Adrenal gland (tissue), 12 donors: Measurements from ENCODE around the gene ADAMTS6. TPM values are rescaled to one million over a fixed set of nuclear protein-coding genes. Genes with fewer than 3 reads are reported as not detected.

Source experiments
- DNase-seq, 7 donors: peaks; one replicate each; pipeline ENCODE4 v3.0.0-alpha.2; 2019 to 2020
- H3K27ac ChIP-seq, 5 donors: fragments of 200-600 bp; sonication (generic) in 4 of 5; 1 replicate in 3 of 5; 2 replicates in 2 of 5; pipeline versions ENCODE4 v1.5.1 to v1.8.0; 2016 to 2020; ENCODE audit warnings: mild to moderate bottlenecking in 1 of 5
- H3K27me3 ChIP-seq: fragments of 200-600 bp; 2 replicates; pipeline ENCODE4 v1.8.0; 2021
- H3K36me3 ChIP-seq, 2 donors: fragments of 200-600 bp; replicated peaks in 1 of 2; 1 replicate in 1 of 2; 2 replicates in 1 of 2; pipeline versions ENCODE4 v1.5.1 to v1.8.0; 2018 to 2022
- H3K4me1 ChIP-seq, 2 donors: fragments of 200-600 bp; replicated peaks in 1 of 2; 1 replicate in 1 of 2; 2 replicates in 1 of 2; pipeline versions ENCODE4 v1.5.1 to v1.8.0; 2018 to 2021
- H3K4me3 ChIP-seq, 4 donors: fragments of 200-600 bp; sonication (generic) in 3 of 4; one replicate each; pipeline ENCODE4 v1.5.1; 2016 to 2018
- H3K9me3 ChIP-seq, 3 donors: fragments of 200-600 bp; sonication (generic) in 1 of 3; replicated peaks in 1 of 3; 1 replicate in 2 of 3; 2 replicates in 1 of 3; pipeline versions ENCODE4 v1.5.1 to v1.8.0; 2016 to 2021
- POLR2A ChIP-seq, 2 donors: fragments of 450-650 bp; IDR thresholded peaks; one replicate each; pipeline ENCODE4 v1.6.1; 2017; ENCODE audit warnings: antibody characterized with exemption in 2 of 2, mild to moderate bottlenecking in 2 of 2, moderate library complexity in 1 of 2
- WGBS, 4 donors: extraction: QIAGEN DNeasy Blood & Tissue Kit in 2 of 4; methylation state at CpG; one replicate each; pipeline versions ENCODE4 v1.1.5 to v1.1.7; 2013 to 2017; 5-methylcytosine and 5-hydroxymethylcytosine counted together
- intact Hi-C, 2 donors: fragments of 100-400 bp; cut with DNase I; formaldehyde crosslinking; loops; one replicate each; pipeline versions ENCODE4 v1.14.1 to v1.15.0; 2022 to 2023
- polyA plus RNA-seq, 3 donors: library from polyadenylated mRNA; stranded (reverse); fragments of 200-250 nt in 2 of 3; fragments of 350-450 nt in 1 of 3; fragmentation: Illumina TruSeq in 1 of 3; extraction: RNeasy Lipid Tissue Mini Kit (QIAGEN cat#74804) in 1 of 3; gene quantifications; one replicate each; pipeline ENCODE4 v1.2.3, GENCODE V29; 2013 to 2014
- total RNA-seq, 9 donors: library from RNA; depleted of rRNA in 4 of 9; stranded (reverse); fragments of >200 nt in 4 of 9; fragments of 120-200 nt in 1 of 9; fragmentation: NEBNext Ultra II Directional in 1 of 9; extraction: Animal tissue kit (Norgen Biotek cat#: 25700) in 1 of 9; gene quantifications; one replicate each; pipeline versions ENCODE4 v1.1.0 to v1.2.4, GENCODE V29; 2013 to 2023
- TF ChIP-seq, protein P1 (sequence below), 6 experiments: fragments of 450-650 bp in 4 of 6; fragments of 200-600 bp in 2 of 6; sonication (generic) in 1 of 6; IDR thresholded peaks; 1 replicate in 5 of 6; 2 replicates in 1 of 6; pipeline versions ENCODE4 v1.5.1 to v1.8.0; 2016 to 2021; ENCODE audit warnings: antibody characterized with exemption in 6 of 6, mild to moderate bottlenecking in 2 of 6, moderate library complexity in 1 of 6
- donor health status: healthy with polysubstance abuse.
- donor health status: Bipolar disorder and iron deficiency.
- donor health status: DM: yes; HTN: yes; CAD: no.
- donor health status: DM: no; HTN: no; CAD: no.
- donor health status: DM: no; HTN: no; CAD: no.
- donor health status: DM: yes; HTN: yes; CAD: no.

The ADAMTS6 gene
- total and polyA plus RNA-seq, 12 donors, result 0.24 to 11.9 (median 0.89) TPM

DNA sequence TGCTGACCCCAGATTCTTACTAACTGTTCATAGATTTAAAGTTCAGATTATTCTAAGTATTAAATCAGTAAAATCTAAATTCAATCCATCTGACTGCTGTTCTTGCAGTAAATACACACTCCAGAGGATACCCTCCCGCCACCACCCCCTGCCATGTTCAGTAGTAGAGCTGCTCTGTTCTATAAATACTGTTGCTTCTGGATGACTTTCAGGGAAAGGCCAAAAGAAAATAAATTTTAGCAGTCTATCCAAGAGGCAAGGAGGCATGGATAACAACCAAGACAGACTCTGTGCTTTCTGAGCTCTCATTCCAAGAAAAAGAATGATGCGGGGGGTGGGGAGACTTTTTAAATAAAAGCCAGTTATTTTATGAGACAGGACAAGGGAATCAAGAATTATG lies 115.1 kb downstream of the ADAMTS6 start:
- H3K27me3 ChIP-seq, result no peaks in the 10 kb centered on the region
- no peak overlapping the region for H3K27ac ChIP-seq
- no peaks in the 10 kb centered on the region for H3K36me3 ChIP-seq
- DNase-seq, result no peak
- intact Hi-C loops, result no loop called here
- H3K9me3 ChIP-seq, result no peaks in the 10 kb centered on the region
- H3K4me3 ChIP-seq, result no peak overlapping the region
- no peaks in the 10 kb centered on the region for H3K4me1 ChIP-seq
- 64 to 78% (median 70%) methylated on average over 2 of the region's 2 CpGs for WGBS, 4 donors
- no peak for TF ChIP-seq POLR2A (IDR thresholded peaks at IDR 0.05)
- TF ChIP-seq, protein P1, sequence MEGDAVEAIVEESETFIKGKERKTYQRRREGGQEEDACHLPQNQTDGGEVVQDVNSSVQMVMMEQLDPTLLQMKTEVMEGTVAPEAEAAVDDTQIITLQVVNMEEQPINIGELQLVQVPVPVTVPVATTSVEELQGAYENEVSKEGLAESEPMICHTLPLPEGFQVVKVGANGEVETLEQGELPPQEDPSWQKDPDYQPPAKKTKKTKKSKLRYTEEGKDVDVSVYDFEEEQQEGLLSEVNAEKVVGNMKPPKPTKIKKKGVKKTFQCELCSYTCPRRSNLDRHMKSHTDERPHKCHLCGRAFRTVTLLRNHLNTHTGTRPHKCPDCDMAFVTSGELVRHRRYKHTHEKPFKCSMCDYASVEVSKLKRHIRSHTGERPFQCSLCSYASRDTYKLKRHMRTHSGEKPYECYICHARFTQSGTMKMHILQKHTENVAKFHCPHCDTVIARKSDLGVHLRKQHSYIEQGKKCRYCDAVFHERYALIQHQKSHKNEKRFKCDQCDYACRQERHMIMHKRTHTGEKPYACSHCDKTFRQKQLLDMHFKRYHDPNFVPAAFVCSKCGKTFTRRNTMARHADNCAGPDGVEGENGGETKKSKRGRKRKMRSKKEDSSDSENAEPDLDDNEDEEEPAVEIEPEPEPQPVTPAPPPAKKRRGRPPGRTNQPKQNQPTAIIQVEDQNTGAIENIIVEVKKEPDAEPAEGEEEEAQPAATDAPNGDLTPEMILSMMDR (IDR thresholded peaks at IDR 0.05), result no peak

DNA sequence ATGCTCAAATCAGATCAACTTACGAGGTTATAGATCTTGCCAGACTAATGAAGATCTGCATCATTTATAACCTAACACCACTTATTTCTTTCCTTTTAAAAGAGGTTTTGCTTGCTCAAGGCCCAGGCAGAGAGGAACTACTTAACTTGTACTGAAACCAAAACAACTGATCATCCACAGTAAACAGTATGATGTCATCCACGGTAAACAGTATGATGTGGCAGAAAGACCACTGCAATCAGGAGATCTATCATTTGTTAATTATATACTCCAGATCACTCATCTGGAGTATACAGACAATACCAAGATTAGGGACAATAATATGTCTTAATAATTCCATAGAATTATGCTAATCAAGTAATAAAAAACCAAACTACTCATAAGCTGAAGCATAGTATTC lies 116.8 kb downstream of the ADAMTS6 start:
- 79 to 89% (median 84%) methylated on average over 2 of the region's 2 CpGs for WGBS, 4 donors

DNA sequence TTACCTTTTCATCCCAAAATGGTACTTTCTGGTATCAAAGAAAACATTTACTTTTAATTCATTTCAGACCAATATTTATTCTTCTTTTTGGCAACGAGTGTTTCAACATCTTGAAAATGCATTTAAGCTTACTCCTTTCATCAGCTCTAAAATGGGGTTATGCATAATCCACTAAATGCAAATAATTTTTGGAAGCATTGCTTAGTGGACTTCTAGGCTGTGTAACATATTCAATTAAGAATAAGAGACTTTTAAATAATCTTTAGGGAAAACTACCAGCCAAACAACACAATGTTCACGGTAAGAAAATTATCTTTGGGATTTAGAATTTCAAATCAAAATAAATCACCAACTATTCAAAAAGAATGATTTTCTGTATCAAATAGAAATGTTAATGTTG lies 118.2 kb downstream of the ADAMTS6 start:
- intact Hi-C loops, result no loop called here
- no peak overlapping the region for H3K27ac ChIP-seq
- 64 to 67% (median 64%) methylated on average over 2 of the region's 2 CpGs for WGBS, 4 donors

More for the DNA sequence above, 116.8 kb downstream of the ADAMTS6 start:
- TF ChIP-seq POLR2A (IDR thresholded peaks at IDR 0.05), result no peak
- TF ChIP-seq, protein P1 (IDR thresholded peaks at IDR 0.05), result no peak
- intact Hi-C loops, result no loop called here
- H3K4me3 ChIP-seq, result no peak overlapping the region
- H3K9me3 ChIP-seq, result no peaks in the 10 kb centered on the region
- no peaks in the 10 kb centered on the region for H3K36me3 ChIP-seq
- no peak overlapping the region for H3K27ac ChIP-seq
- H3K4me1 ChIP-seq, result no peaks in the 10 kb centered on the region
- H3K27me3 ChIP-seq, result no peaks in the 10 kb centered on the region
- DNase-seq, result no peak

DNA sequence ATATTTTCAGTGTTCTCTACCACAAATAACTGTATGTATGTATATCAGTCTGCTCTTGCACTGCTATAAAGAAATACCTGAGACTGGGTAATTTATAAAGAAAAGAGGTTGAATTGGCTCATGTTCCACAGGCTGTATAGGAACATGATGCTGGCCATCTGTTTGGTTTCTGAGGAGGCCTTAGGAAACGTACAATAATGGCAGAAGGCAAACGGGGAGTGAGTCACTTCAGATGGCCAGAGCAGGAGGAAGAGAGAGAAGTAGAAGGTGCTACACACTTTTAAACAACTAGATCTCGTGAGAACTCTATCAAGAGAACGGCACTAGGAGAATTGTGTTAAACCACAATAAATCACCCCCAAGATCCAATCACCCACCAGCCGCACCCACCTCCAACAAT lies 121.7 kb downstream of the ADAMTS6 start:
- no peaks in the 10 kb centered on the region for H3K4me1 ChIP-seq
- no peaks in the 10 kb centered on the region for H3K27me3 ChIP-seq
- TF ChIP-seq, protein P1 (IDR thresholded peaks at IDR 0.05), result no peak
- no peak for TF ChIP-seq POLR2A (IDR thresholded peaks at IDR 0.05)
- no peak for DNase-seq
- H3K4me3 ChIP-seq, result no peak overlapping the region
- no peak overlapping the region for H3K27ac ChIP-seq
- no peaks in the 10 kb centered on the region for H3K36me3 ChIP-seq
- no peaks in the 10 kb centered on the region for H3K9me3 ChIP-seq
- 69 to 89% (median 78%) methylated on average over 5 of the region's 5 CpGs for WGBS, 4 donors
- intact Hi-C loops, result no loop called here

More for the DNA sequence above, 118.2 kb downstream of the ADAMTS6 start:
- no peak overlapping the region for H3K4me3 ChIP-seq
- H3K9me3 ChIP-seq, result no peaks in the 10 kb centered on the region
- H3K36me3 ChIP-seq, result no peaks in the 10 kb centered on the region
- H3K4me1 ChIP-seq, result no peaks in the 10 kb centered on the region
- no peaks in the 10 kb centered on the region for H3K27me3 ChIP-seq
- TF ChIP-seq, protein P1 (IDR thresholded peaks at IDR 0.05), result no peak
- TF ChIP-seq POLR2A (IDR thresholded peaks at IDR 0.05), result no peak
- no peak for DNase-seq
